Measurements from ENCODE around the gene NSD2. TPM values are rescaled to one million over a fixed set of nuclear protein-coding genes. Genes with fewer than 3 reads are reported as not detected.

Gene NSD2
- total RNA-seq, 4 donors from 2014 or later = 17.3 to 23.6 (median 19.4) TPM

DNA sequence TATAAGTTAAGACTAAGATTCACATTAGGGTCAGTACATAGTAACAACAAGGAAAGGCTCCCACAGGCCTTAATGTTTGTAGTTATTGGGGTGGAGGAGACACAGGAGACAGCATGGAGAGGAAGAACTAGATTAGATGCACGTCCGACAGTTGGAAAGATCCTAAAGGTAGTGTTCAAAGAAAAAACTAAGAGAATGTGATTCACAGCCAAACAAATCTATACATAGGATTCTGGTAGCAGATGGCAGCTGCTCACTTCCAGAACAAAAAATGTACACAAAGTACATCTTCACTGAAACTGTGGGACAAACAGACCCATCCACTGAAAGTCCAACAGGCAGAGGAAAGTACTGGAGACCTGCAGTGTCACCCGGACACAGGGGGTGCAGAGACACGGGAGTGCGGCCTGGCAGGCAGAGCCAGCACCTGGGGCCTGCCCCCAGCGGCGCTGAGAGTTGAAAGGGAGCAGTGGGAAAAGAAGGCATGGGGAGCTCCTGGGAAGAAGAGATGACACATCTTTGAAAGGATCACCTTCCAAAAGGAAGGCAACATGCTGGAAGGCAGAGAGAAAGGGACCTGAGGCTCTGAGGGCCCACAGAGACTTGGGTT lies 97.6 kb downstream of the NSD2 start:
- TF ChIP-seq POLR2A (IDR thresholded peaks at IDR 0.05) (no peak), CTCF (IDR thresholded peaks at IDR 0.05) (no peak)
- DNase-seq (ENCODE audit: low spot score in 2 of 2) = no peak
- intact Hi-C loops (cut with DNase I; ENCODE audit: low total_unique reads) = no loop called here
- WGBS, 2 donors = 94 to 95% methylated on average over 7 of the region's 7 CpGs
- no peak overlapping the region for H3K4me3 ChIP-seq (ENCODE audit: low read depth, poor library complexity, severe bottlenecking)

GRCh38 chr4:1969928-1970723 lies 98.9 kb downstream of the NSD2 start:
- no peak for TF ChIP-seq CTCF (IDR thresholded peaks at IDR 0.05)
- TF ChIP-seq POLR2A (IDR thresholded peaks at IDR 0.05) = no peak
- 92 to 93% methylated on average over 17 of the region's 17 CpGs for WGBS, 2 donors
- DNase-seq (ENCODE audit: low spot score in 2 of 2) = no peak
- intact Hi-C loops (cut with DNase I; ENCODE audit: low total_unique reads) = no loop called here
- no peak overlapping the region for H3K4me3 ChIP-seq (ENCODE audit: low read depth, poor library complexity, severe bottlenecking)

- intact Hi-C loops (cut with DNase I; ENCODE audit: low total_unique reads) = no loop called here
- H3K4me3 ChIP-seq (ENCODE audit: low read depth, poor library complexity, severe bottlenecking) = no peak overlapping the region
- WGBS, 2 donors = 89 to 93% methylated on average over 6 of the region's 6 CpGs
- TF ChIP-seq POLR2A (IDR thresholded peaks at IDR 0.05) = no peak
- no peak for TF ChIP-seq CTCF (IDR thresholded peaks at IDR 0.05)
- no peak for DNase-seq (ENCODE audit: low spot score in 2 of 2)
These were observed 99.7 kb downstream of the NSD2 start for GRCh38 chr4:1970926-1971325.

- intact Hi-C loops (cut with DNase I; ENCODE audit: low total_unique reads) = no loop called here
These were observed 100.4 kb downstream of the NSD2 start for GRCh38 chr4:1971456-1972200.

DNA sequence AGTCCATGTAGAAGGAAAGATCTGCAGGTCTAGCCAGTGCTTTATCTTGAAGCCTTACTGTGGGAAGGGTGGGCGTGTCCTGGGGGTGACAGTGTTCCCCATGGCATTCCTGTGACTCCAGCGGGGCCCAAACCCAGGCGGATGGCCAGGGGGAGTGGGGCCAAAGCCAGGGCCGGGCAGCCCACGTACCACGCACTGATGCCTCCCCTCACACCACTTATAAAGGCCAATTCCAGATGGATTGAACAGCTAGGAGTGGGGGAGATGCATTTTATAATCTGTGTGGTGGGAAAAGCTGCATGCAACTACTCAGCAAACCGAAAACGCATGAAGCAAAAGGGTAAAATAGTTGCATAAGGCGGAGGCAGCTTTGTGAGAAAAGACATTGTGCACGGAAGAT lies 101.2 kb downstream of the NSD2 start:
- no peak overlapping the region for H3K4me3 ChIP-seq (ENCODE audit: low read depth, poor library complexity, severe bottlenecking)
- DNase-seq (ENCODE audit: low spot score in 2 of 2) = no peak
- intact Hi-C loops (cut with DNase I; ENCODE audit: low total_unique reads) = no loop called here
- TF ChIP-seq CTCF (IDR thresholded peaks at IDR 0.05) (no peak), POLR2A (IDR thresholded peaks at IDR 0.05) (no peak)
- WGBS, 2 donors = 93 to 97% methylated on average over 10 of the region's 10 CpGs

More at GRCh38 chr4:1971456-1972200, 100.4 kb downstream of the NSD2 start:
- DNase-seq (ENCODE audit: low spot score in 2 of 2) = no peak
- H3K4me3 ChIP-seq (ENCODE audit: low read depth, poor library complexity, severe bottlenecking) = no peak overlapping the region
- TF ChIP-seq CTCF (IDR thresholded peaks at IDR 0.05) (no peak), POLR2A (IDR thresholded peaks at IDR 0.05) (no peak)
- 93 to 95% methylated on average over 16 of the region's 16 CpGs for WGBS, 2 donors
